HFF-Myc (cell line): ENCODE results near the gene IRAK2.

Experiments used
- DNase-seq: peaks from one replicate; pipeline ENCODE4 v3.0.0-alpha.2; 2011; ENCODE audit warnings: low read depth; ENCODE audit errors: extremely low read depth
- H3K4me3 ChIP-seq: replicated peaks from 2 replicates; pipeline ENCODE4 v1.5.1; 2011; ENCODE audit warnings: low read depth, mild to moderate bottlenecking, control low read depth, low read length
- TF ChIP-seq, protein P1 (sequence below): IDR thresholded peaks from 2 replicates; pipeline ENCODE4 v1.5.1; 2012; ENCODE audit warnings: mild to moderate bottlenecking, low read depth, low read length, control low read depth; ENCODE audit errors: missing control alignments

Gene IRAK2

GRCh38 chr3:10195366-10196089 lies 30.8 kb downstream of the IRAK2 start:
- TF ChIP-seq, protein P1, sequence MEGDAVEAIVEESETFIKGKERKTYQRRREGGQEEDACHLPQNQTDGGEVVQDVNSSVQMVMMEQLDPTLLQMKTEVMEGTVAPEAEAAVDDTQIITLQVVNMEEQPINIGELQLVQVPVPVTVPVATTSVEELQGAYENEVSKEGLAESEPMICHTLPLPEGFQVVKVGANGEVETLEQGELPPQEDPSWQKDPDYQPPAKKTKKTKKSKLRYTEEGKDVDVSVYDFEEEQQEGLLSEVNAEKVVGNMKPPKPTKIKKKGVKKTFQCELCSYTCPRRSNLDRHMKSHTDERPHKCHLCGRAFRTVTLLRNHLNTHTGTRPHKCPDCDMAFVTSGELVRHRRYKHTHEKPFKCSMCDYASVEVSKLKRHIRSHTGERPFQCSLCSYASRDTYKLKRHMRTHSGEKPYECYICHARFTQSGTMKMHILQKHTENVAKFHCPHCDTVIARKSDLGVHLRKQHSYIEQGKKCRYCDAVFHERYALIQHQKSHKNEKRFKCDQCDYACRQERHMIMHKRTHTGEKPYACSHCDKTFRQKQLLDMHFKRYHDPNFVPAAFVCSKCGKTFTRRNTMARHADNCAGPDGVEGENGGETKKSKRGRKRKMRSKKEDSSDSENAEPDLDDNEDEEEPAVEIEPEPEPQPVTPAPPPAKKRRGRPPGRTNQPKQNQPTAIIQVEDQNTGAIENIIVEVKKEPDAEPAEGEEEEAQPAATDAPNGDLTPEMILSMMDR = no peak
- H3K4me3 ChIP-seq = no peak overlapping the region
- no peak for DNase-seq

DNA sequence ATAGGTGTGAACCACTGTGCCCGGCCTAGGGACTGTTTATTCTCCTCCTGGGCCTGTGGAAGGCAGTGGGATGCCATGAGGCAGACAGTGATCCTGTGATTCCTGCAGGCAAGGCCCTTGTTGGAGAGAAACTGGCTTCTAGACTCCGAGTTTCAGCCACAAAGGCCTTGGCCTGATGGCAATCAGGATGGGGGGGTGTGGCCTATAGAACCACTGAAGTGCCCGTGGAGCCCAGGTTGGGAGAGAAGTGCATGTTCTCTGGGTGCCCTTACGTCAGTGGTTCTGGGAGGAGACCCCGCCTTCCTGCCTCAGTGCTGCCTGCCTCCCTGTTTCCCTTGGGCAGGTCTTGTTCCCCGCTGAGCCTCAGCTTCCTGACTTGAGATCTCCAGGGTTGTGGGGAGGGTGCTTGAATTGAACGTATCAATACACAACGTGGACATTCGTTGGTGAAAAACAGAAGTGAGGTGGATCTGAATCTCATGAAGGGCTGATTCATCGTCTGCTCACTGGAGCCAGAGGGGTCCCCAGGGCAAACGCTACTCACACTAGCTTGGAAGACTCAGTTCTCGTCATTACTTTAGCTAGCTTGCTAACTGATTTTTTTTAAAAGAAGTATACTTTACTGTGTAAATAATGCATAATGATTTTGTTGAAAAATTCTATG lies 31.8 kb downstream of the IRAK2 start:
- TF ChIP-seq, protein P1 = no peak
- DNase-seq = no peak
- no peak overlapping the region for H3K4me3 ChIP-seq

- H3K4me3 ChIP-seq = no peak overlapping the region
- TF ChIP-seq, protein P1 = no peak
- no peak for DNase-seq
Measured at GRCh38 chr3:10198226-10198625, 33.5 kb downstream of the IRAK2 start.

GRCh38 chr3:10198761-10199649 lies 34.3 kb downstream of the IRAK2 start:
- H3K4me3 ChIP-seq = no peak overlapping the region
- TF ChIP-seq, protein P1 = no peak
- DNase-seq = no peak

DNA sequence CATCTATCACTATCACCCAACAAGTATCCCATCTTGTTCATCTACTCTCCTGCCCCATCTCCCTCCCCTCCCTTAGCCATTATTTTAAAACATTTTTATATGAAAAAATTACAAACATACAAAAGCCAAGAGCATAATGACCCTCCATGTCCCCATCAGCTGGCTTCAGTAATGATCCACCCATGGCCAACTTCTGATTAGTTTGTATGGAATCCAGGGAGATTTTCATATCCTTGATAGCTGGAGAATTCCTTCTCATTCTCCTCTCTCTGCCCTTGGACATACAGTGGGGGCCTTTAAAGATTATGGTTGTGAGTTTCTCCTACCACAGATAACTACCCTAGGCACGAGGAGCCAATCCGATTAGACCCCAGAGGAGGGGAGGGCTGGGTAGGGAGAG lies 40.2 kb downstream of the IRAK2 start:
- TF ChIP-seq, protein P1 = no peak
- H3K4me3 ChIP-seq = no peak overlapping the region
- DNase-seq = no peak

DNA sequence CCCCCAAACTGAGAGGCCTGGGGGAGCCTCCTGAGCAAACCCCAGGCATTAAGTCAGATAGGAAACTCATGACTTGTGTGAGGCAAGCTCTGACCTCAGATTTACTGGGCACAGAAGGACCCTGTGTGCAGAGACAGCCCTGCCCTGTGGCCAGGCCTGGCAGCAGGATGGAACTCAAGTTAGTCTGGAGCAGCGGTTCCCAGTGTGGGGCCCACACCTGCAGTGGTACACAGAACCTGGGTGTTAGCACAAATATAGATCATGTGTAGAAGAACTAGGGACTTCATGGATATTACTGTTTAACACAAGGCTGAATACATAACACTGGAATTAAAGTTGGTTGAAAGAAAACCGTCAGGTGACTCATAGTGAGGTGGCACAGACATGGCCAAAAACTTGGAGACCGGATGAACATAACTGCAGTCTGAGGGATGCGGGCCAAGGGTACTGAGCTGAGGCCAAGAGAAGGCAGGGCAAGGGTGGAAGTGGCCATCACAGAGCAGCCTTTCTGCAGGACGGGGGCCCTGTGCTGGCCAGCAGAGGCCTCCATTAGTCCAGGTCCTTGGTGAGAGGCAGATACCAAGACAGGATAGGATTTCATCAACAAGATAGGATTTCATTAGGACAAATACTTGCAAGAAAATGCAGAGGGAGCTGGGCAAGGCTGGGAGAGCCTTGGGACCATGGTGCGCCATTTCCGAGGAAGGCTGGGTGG lies 40.9 kb downstream of the IRAK2 start:
- TF ChIP-seq, protein P1 = no peak
- peak; percentile 74 for DNase-seq
- no peak overlapping the region for H3K4me3 ChIP-seq
